Lower leg skin (tissue), 3 donors: ENCODE measurements around the gene SCUBE1.

Experiments used
- POLR2A ChIP-seq, 2 donors: fragments of 450-650 bp; IDR thresholded peaks; one replicate each; pipeline ENCODE4 v1.6.1; 2016 to 2017; ENCODE audit warnings: antibody characterized with exemption in 2 of 2, mild to moderate bottlenecking in 1 of 2, moderate library complexity in 1 of 2
- TF ChIP-seq, protein P1 (sequence below), 3 donors: fragments of 450-650 bp; IDR thresholded peaks; one replicate each; pipeline ENCODE4 v1.5.1; 2016; ENCODE audit warnings: antibody characterized with exemption in 3 of 3, mild to moderate bottlenecking in 3 of 3, moderate library complexity in 2 of 3

GRCh38 chr22:43360576-43360975 lies 17.4 kb upstream of the SCUBE1 start:
- TF ChIP-seq, protein P1, sequence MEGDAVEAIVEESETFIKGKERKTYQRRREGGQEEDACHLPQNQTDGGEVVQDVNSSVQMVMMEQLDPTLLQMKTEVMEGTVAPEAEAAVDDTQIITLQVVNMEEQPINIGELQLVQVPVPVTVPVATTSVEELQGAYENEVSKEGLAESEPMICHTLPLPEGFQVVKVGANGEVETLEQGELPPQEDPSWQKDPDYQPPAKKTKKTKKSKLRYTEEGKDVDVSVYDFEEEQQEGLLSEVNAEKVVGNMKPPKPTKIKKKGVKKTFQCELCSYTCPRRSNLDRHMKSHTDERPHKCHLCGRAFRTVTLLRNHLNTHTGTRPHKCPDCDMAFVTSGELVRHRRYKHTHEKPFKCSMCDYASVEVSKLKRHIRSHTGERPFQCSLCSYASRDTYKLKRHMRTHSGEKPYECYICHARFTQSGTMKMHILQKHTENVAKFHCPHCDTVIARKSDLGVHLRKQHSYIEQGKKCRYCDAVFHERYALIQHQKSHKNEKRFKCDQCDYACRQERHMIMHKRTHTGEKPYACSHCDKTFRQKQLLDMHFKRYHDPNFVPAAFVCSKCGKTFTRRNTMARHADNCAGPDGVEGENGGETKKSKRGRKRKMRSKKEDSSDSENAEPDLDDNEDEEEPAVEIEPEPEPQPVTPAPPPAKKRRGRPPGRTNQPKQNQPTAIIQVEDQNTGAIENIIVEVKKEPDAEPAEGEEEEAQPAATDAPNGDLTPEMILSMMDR (IDR thresholded peaks at IDR 0.05): no peak
- TF ChIP-seq POLR2A (IDR thresholded peaks at IDR 0.05): no peak
